B cell (primary cell): ENCODE measurements around the gene MYO1G. TPM values are rescaled to one million over a fixed set of nuclear protein-coding genes. Genes with fewer than 3 reads are reported as not detected.

ENCODE experiments used
- ATAC-seq: fragments of 200-7000 bp; cut with Tn5 transposase; one replicate; pipeline ENCODE4 v1.10.0; 2021; ENCODE audit warnings: low read depth, mild to moderate bottlenecking, moderate number of reproducible peaks, moderate library complexity
- CTCF ChIA-PET: fragments of 350-600 bp; sonication (Branson Sonifier 250); formaldehyde crosslinking; loops from one replicate; lab custom pipeline; 2021; ENCODE audit warnings: antibody characterized with exemption, inconsistent platforms; lab: Charles Lee
- POLR2A ChIA-PET: fragments of 350-600 bp; sonication (Branson Sonifier 250); formaldehyde crosslinking; loops from one replicate; lab custom pipeline; 2021; ENCODE audit warnings: antibody characterized with exemption; lab: Charles Lee
- DNase-seq: peaks from one replicate; pipeline ENCODE4 v3.0.0; 2013
- H2AFZ ChIP-seq: 2 replicates; pipeline ENCODE4 v1.6.1; 2012; ENCODE audit warnings: mild to moderate bottlenecking, low read depth, low read length; ENCODE audit not compliant: insufficient read depth, poor library complexity, severe bottlenecking
- H3K27ac ChIP-seq, 2 donors: 1 replicate in 1 of 2; 2 replicates in 1 of 2; pipeline ENCODE4 v1.5.1; 2012 to 2013; ENCODE audit warnings: low read length in 2 of 2, mild to moderate bottlenecking in 2 of 2, moderate library complexity in 1 of 2
- H3K27me3 ChIP-seq, 4 experiments: fragments of 200-600 bp in 1 of 4; sonication (generic) in 1 of 4; replicated peaks in 1 of 4; 1 replicate in 2 of 4; 2 replicates in 2 of 4; pipeline versions ENCODE4 v1.6.1 to v1.7.0; 2013 to 2016; ENCODE audit warnings: low read length in 3 of 4, mild to moderate bottlenecking in 2 of 4, mixed read lengths in 1 of 4, moderate library complexity in 1 of 4; ENCODE audit not compliant: insufficient read depth in 4 of 4, control insufficient read depth in 3 of 4; ENCODE audit errors: control extremely low read depth in 1 of 4
- H3K36me3 ChIP-seq, 2 experiments: replicated peaks in 1 of 2; 1 replicate in 1 of 2; 2 replicates in 1 of 2; pipeline versions ENCODE4 v1.6.1 to v1.7.1; 2013; ENCODE audit warnings: low read length in 1 of 2; ENCODE audit not compliant: insufficient read depth in 2 of 2, control insufficient read depth in 1 of 2; ENCODE audit errors: control extremely low read depth in 1 of 2, extremely low read depth in 1 of 2
- H3K4me1 ChIP-seq, 2 donors: fragments of 200-600 bp in 1 of 2; sonication (generic) in 1 of 2; 1 replicate in 1 of 2; 2 replicates in 1 of 2; pipeline versions ENCODE4 v1.5.1 to v1.6.1; 2013 to 2017; ENCODE audit warnings: low read length in 2 of 2; ENCODE audit not compliant: control insufficient read depth in 2 of 2, insufficient read depth in 2 of 2
- H3K4me2 ChIP-seq: replicated peaks from 2 replicates; pipeline ENCODE3; 2012; ENCODE audit warnings: mild to moderate bottlenecking, low read depth, low read length; ENCODE audit not compliant: poor library complexity, severe bottlenecking
- H3K4me3 ChIP-seq, 5 experiments: fragments of 200-600 bp in 1 of 5; sonication (generic) in 1 of 5; 1 replicate in 3 of 5; 2 replicates in 2 of 5; pipeline versions ENCODE4 v1.5.1 to v1.7.0; 2011 to 2016; ENCODE audit warnings: low read length in 4 of 5, mild to moderate bottlenecking in 4 of 5, low read depth in 2 of 5, control low read depth in 1 of 5, moderate library complexity in 1 of 5; ENCODE audit not compliant: insufficient read depth in 1 of 5; ENCODE audit errors: control extremely low read depth in 1 of 5, extremely low read depth in 1 of 5
- H3K79me2 ChIP-seq: fragments of 200-600 bp; sonication (generic); one replicate; pipeline ENCODE4 v1.6.0; 2016; ENCODE audit warnings: low read length; ENCODE audit not compliant: control insufficient read depth, insufficient read depth
- H3K9ac ChIP-seq: fragments of 200-600 bp; sonication (generic); 2 replicates; pipeline ENCODE4 v1.6.1; 2017; ENCODE audit warnings: mild to moderate bottlenecking, low read length, moderate library complexity
- H3K9me3 ChIP-seq, 3 donors: one replicate each; pipeline versions ENCODE4 v1.6.1 to v1.7.1; 2013; ENCODE audit warnings: low read length in 2 of 3; ENCODE audit not compliant: control insufficient read depth in 2 of 3, insufficient read depth in 1 of 3; ENCODE audit errors: control extremely low read depth in 1 of 3
- H4K20me1 ChIP-seq: 2 replicates; pipeline ENCODE4 v1.6.0; 2012; ENCODE audit warnings: mild to moderate bottlenecking, low read length; ENCODE audit not compliant: insufficient read depth, control insufficient read depth, poor library complexity, severe bottlenecking
- H3K27ac Mint-ChIP-seq: one replicate; pipeline ENCODE4 v1.8.0; 2021; ENCODE audit warnings: mixed read lengths
- H3K27me3 Mint-ChIP-seq: one replicate; pipeline ENCODE4 v1.8.0; 2021; ENCODE audit warnings: mixed read lengths
- H3K4me1 Mint-ChIP-seq: one replicate; pipeline ENCODE4 v1.8.0; 2021; ENCODE audit warnings: mixed read lengths
- H3K4me3 Mint-ChIP-seq: one replicate; pipeline ENCODE4 v1.8.0; 2021; ENCODE audit warnings: mixed read lengths
- H3K9me3 Mint-ChIP-seq: one replicate; pipeline ENCODE4 v1.8.0; 2022; ENCODE audit warnings: mixed read lengths; ENCODE audit not compliant: insufficient read depth
- CTCF ChIP-seq: fragments of 200-600 bp; IDR thresholded peaks from one replicate; pipeline ENCODE4 v1.8.0; 2022; ENCODE audit warnings: antibody characterized with exemption, mild to moderate bottlenecking
- EZH2 ChIP-seq: IDR thresholded peaks from 2 replicates; pipeline ENCODE4 v1.6.1; 2012; ENCODE audit warnings: borderline replicate concordance, low read depth, mild to moderate bottlenecking, moderate library complexity, low read length; ENCODE audit not compliant: insufficient read depth, poor library complexity, severe bottlenecking
- WGBS: methylation state at CpG from one replicate; pipeline ENCODE4 v1.1.5; 2013; ENCODE audit warnings: missing lambda C conversion rate; ENCODE audit not compliant: insufficient coverage; 5-methylcytosine and 5-hydroxymethylcytosine counted together
- intact Hi-C: fragments of 100-400 bp; cut with micrococcal nuclease; formaldehyde crosslinking; loops from one replicate; pipeline ENCODE4 v1.10.0; 2022
- polyA plus RNA-seq: library from polyadenylated mRNA; depleted of rRNA; stranded (reverse); fragments of >200 nt; gene quantifications from 2 replicates; pipeline ENCODE4 v1.2.3, GENCODE V29; 2012
- total RNA-seq, 2 donors: library from RNA; stranded (reverse); fragments of 120-200 nt in 1 of 2; gene quantifications; 1 replicate in 1 of 2; 2 replicates in 1 of 2; pipeline versions ENCODE4 v1.2.3 to v1.2.4, GENCODE V29; 2013 to 2022

Gene MYO1G
- total and polyA plus RNA-seq, 2 donors (not counting 1 experiment from before 2014, with no cell fraction given): 104 to 239 TPM

DNA sequence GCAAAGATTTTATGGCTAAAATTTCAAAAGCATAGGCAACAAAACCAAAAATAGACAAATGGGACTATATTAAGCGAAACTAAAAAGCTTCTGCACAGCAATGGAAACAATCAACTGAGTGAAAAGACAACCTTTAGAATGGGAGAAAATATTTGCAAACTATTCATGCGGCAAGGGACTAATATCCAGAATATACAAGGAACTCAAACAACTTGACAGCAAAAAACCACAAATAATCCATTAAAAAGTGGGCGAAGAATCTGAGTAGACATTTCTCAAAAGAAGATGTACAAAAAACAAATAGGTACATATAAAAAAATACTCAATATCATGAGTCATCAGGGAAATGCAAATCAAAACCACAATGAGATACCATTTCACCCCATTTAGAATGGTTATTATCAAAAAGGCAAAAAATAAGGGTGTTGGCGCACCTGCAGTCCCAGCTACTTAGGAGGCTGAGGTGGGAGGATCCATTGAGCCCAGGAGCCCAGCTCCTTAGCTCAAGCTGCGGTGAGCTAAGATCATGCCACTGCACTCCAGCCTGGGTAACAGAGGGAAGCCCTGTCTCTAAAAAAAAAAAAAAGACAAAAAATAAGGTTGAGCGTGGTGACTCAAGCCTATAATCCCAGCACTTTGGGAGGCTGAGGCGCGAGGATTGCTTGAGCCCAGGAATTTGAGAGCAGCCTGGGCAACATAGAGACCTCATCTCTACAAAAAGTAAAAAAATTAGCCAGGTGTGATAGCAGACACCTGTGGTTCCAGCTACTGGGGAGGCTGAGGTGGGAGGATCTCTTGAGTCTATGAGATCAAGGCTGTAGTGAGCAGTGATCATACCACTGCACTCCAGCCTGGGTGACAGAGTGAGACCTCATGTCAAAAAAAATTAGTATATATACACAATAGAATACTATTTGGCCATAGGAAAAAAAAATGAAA, 17.0 kb upstream of the MYO1G start:
- H3K9ac ChIP-seq: no peak overlapping the region
- H3K27me3 Mint-ChIP-seq: no peaks in the 10 kb centered on the region
- H3K27ac ChIP-seq: peak overlapping the region in 1 of 2 donors; percentile 9
- H3K9me3 Mint-ChIP-seq: no peaks in the 10 kb centered on the region
- CTCF ChIA-PET: interaction anchor here (0.5 to 6.9 kb wide), 4 partner anchors 14 to 147 kb away, joined by 3 to 49 read pairs (median 3); partner anchors contain the start of gene H2AZ2
- H3K79me2 ChIP-seq: peaks cover 12% of the 10 kb centered on the region
- H3K9me3 ChIP-seq: no peaks in the 10 kb centered on the region
- no peaks in the 10 kb centered on the region for H3K36me3 ChIP-seq
- intact Hi-C loops: no loop called here
- peaks cover 4% of the 10 kb centered on the region for H4K20me1 ChIP-seq
- peaks cover 37% of the 10 kb centered on the region for H3K4me1 Mint-ChIP-seq
- WGBS: 60% methylated on average over 1 of the region's 8 CpGs
- no peak overlapping the region for H2AFZ ChIP-seq
- POLR2A ChIA-PET: interaction anchor here (0.7 to 1.9 kb wide), 4 partner anchors 9 to 435 kb away, joined by 3 to 12 read pairs (median 4); no protein-coding TSS in a partner anchor
- TF ChIP-seq CTCF (no peak), EZH2 (no peak)
- no peak overlapping the region for H3K4me3 ChIP-seq
- peak overlapping the region; percentile 83 for H3K27ac Mint-ChIP-seq
- H3K4me1 ChIP-seq: peaks cover 22 to 35% of the 10 kb centered on the region in 2 donors
- H3K4me2 ChIP-seq: peak overlapping the region; percentile 42
- H3K27me3 ChIP-seq: no peaks in the 10 kb centered on the region
- no peak for ATAC-seq
- peak overlapping the region; percentile 65 for H3K4me3 Mint-ChIP-seq
- DNase-seq: peak; percentile 46
